Stimulated activated CD8-positive, alpha-beta memory T cell treated with anti-CD3 and anti-CD28 coated beads, Interleukin-4, amount 100 ng/mL, for 4 hours (primary cell): ENCODE measurements around the gene MYH9.
"Not testable (repeated sequence)": the region's sequence is repeated elsewhere in the genome, so short reads cannot be mapped to it uniquely, and the experiment has no call there.

Experiments
- DNase-seq, 2 donors: peaks; one replicate each; pipeline ENCODE4 v3.0.0-alpha.2; 2020; ENCODE audit warnings: low read depth in 2 of 2, low spot score in 1 of 2

Gene MYH9

DNA sequence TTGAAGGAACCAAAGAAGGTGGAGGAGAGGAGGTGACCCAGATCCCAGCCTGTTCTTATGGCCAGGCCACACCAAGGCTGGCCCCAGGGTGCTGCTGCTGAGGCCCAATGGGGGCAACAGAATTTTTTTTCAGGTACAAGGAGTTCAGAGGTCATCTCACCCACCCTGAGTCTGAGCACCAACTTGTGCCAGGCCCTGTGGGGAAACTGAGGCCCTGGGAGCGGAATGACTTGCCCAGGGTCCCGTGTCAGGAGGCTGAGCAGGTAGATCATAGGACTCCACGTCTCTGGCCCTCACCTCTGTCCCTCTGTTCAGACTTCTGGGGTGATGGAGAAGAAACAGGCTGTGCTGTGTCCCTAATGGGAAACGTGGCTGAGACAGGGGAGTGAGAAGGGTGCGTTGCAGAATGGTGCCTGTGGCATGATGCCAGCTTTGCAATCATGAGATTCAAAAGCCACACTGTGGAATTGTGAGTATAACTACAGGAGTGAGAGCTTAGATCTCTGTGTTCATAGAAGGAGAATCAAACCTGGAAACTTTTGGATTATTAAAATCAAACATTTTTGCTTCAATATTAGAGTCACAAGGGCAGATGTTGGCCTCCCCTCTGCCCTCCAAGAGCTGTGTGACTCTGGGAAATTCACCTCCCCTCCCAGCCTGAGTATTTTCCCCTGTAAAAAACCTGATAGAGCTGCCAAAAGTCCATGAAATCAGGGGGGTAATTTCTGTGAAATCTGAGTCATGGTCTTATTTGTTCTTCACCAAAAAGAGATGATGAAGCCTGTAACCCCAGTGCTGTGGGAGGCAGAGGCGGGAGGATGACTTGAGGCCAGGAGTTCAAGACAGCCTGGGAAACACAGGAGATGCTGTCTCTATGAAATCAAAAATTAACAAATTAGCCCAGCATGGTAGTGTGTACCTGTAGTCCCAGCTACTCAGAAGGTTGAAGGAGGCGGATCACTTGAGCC, 134.0 kb downstream of the MYH9 start:
- DNase-seq = peak in 1 of 2 donors; percentile 31

GRCh38 chr22:36252754-36253522, 134.8 kb downstream of the MYH9 start, which contains the start of gene APOL1:
Gene APOL1 (plus strand): TSS chr22:36253133. CDS start chr22:36254956, 1,823 bp downstream.
- DNase-seq = no peak

GRCh38 chr22:36251979-36252608, 135.7 kb downstream of the MYH9 start:
- not testable (repeated sequence) for DNase-seq

GRCh38 chr22:36250292-36250960, 137.3 kb downstream of the MYH9 start:
- not testable (repeated sequence) for DNase-seq

DNA sequence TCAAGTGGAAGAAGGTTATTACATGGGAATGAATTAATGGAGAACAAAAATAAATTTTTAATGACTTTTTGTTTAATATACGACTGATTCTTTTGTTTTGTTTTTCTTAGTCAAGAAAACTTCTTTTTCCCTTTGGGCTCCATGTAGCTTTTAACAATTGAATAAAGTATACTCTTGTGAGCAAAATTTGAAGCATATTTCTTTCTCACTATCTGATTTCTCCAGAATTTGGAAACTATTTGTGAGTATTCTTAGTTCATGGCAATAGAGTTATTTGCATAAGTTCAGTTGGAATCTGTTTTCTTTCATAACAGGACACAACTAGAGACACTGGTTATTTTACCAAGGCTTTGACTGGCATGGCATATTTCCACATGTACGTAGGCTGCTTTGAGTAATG, 138.6 kb downstream of the MYH9 start:
- no peak for DNase-seq

DNA sequence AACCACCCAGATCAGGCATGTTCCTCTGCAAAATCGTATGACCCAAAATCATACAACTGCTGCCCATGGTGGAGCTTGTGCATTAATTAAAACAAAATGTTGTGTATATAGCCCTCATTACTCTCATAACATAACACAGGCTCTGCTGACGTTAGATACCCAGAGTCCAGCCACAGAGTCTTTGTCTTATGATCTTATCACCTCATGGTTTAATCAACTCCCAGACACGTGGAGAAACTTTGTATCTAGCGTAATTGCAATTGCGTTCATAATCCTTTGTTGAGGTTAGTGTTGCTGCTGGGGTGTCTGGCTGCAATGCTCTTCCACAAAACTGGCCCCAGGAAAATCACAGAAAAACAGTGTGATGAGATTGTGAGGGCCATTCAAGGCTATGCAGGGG, 139.8 kb downstream of the MYH9 start:
- no peak for DNase-seq

DNA sequence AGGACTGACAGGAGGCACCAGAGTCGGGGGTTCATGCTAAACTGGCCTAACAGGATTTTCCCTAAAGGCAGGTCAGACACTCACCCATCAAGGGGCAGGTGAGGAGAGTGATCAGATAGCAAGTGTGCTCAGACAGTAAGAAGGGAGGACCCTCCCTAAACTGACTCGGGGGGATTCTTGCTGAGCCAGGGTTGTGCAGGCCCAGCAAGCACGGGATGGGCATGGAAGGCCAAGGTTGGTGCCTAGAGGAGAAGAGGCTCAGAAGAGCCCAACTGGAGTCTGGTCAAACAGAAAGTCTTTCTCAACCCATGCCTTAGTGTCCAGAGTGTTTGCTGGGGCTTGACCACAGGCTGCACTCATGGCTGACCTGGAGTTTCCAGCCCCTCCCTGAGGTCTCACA, 141.0 kb downstream of the MYH9 start:
- DNase-seq = no peak

- DNase-seq = no peak
Measured at GRCh38 chr22:36245805-36246356, 141.9 kb downstream of the MYH9 start.

GRCh38 chr22:36244522-36245391, 143.0 kb downstream of the MYH9 start:
- DNase-seq = no peak

GRCh38 chr22:36243986-36244385, 143.8 kb downstream of the MYH9 start:
- no peak for DNase-seq

DNA sequence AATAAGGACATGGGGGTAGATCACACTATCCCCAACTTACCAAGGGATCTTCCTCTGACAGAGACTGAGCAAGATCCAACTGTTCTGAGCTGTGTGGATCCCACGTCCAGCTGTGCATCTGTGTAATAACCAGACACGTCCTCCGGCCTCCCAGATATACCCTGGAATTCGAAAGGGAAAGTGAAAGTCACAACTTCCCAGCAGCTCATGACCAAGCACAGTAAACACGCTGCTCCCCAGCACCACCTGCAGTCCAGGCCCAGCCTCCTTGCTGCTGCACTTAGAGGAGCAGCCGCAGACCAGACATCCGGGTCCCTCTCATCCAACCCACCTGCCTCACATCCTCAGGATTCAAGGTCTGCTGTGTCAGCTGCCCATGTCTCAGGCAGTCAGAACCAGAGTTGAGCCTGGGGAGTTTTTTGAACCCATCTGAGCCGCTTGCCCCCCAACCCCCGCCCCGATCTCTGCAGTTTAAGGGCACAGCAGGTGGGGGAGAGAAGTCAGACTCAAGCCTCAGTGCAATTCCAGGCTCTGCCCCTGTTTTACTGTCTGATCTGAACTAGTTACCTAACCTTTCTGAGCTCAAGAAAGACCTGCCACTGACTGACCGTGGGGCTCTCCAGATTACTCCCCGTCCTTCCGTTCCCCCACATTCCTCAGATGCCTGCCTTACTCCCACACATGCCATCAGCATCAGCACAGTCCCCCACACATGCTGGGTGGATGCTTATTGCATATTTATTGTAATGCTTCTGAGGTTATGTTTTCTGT, 148.2 kb downstream of the MYH9 start, which contains the start of gene APOL2:
APOL2 (minus strand) TSS at position 127 of the 771 bp plus-strand sequence. CDS start 6,365 bp downstream, outside the sequence.
- peak; percentile 70 for DNase-seq

DNA sequence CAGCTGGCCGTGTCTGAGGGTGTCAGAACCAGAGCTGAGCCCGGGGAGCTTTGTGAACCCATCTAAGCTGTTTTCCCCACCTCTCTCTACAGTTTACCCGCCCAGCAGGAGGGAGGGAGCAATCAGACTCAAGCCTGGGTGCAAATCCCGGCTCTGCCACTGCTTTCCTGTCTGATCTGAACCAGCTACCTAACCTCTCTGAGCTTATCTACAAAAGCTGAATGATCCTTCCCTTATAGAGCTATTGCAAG, 148.7 kb downstream of the MYH9 start:
- no peak for DNase-seq

DNA sequence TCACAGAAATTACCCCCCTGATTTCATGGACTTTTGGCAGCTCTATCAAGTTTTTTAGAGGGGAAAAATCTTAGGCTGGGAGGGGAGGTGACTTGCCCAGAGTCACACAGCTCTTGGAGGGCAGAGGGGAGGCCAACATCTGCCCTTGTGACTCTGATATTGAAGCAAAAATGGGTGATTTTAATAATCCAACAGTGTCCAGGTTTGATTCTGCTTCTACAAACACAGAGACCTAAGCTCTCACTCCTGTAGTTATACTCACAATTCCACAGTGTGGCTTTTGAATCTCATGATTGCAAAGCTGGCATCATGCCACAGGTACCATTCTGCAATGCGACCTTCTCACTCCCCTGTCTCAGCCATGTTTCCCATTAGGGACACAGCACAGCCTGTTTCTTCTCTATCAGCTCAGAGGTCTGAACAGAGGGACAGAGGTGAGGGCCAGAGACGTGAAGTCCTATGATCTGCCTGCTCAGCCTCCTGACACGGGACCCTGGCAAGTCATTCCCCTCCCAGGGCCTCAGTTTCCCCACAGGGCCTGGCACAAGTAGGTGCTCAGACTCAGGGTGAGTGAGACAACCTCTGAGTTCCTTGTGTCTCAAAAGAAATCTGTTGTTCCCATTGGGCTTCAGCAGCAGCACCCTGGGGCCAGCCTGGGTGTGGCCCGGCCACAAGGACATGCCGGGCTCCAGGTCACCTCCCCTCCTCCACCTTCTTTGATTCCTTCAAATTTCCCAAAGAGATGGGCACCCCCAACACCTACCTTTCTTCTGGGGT, 149.2 kb downstream of the MYH9 start:
- no peak for DNase-seq

DNA sequence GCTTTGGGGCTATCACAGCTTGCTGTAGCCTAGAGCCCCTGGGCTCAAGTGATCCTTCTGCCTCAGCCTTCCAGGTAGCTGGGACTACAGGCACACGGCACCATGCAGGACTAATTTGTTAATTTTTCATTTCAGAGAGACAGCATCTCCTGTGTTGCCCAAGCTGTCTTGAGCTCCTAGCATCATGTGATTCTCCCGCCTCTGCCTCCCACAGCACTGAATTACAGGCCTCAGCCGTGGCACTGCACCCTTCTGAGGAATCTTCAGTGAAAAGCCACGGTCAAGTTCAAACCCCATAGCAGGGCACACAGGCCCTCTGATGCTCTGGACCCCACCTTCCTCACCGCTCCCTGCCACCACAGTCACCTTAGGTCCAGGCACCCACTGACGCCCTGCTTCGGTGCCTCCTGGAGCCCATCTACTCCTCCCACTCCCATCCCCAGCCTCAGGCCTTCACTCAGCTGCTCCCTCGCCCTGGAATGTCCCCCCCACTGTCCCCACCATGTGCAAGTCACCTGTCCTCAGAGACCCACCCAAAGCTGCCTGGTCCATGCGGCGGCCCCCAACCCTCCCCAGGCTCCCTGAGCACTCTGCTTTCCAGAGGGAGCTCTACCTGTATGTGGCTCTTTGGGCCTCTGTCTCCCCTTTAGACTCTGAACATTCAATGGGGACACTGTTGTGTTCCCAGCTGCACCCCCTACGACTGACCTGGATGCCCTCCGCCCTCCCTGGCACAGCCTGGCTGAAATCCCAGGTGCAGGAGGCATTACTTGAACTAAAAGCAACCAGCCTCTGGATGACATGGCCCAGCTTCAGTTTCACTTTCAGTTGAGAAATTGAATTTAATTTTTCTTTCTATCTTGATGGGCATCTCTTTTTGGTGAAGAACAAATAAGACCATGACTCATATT, 150.1 kb downstream of the MYH9 start:
- DNase-seq = no peak

- DNase-seq = no peak
Measured at GRCh38 chr22:36236388-36237319, 151.1 kb downstream of the MYH9 start.

GRCh38 chr22:36235585-36235984, 152.2 kb downstream of the MYH9 start:
- no peak for DNase-seq
